ENCODE measurements around the gene UBL4A.
A peak's percentile ranks its signal among the peaks of the same experiment; 100 is the strongest.

The UBL4A gene

DNA sequence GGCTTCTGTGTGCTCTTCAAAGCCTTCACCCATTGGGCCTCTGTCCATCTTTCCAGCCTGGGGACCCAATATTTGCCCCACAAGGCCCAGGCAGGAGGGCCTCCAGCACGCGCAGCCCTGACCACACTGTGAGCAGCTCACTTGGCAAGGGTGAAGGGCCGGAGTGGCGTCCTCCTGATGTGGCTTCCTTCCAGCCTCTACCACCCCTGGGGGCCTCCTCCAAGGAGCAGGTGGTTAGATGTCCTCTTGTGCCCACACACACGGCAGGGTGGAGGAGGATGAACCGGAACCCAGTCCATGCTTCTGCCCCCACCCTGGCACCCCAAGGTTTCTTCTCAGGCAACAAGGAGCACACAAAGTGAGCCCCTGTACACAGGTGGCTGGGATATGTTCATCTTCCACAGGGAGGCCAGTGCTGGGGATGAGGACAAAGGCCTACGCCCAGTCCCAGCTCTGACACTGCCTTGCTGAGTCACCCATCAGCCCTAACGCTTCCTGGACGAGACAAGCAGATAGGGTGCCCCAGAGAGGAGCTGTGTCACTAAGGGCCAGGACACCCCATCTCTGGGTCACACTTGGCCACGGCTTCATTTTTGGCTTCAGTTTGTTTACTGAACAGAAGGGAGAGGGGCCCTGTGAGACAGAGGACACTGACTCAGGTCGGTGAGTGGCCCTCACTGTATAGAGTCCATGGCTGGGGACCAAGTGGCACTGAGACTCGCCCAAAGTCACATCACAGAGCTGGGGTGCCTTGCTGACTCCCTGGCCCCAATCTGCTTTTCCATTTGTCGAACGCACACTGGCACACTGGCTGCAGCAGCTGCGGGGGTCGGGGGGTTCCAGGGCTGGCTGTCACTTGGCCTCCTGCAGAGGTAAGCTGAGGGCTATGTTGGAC is 1.9 kb downstream of the UBL4A start:
- DNase-seq (ENCODE audit: insufficient read length, low spot score) = no peak
- FAIRE-seq = no peak

DNA sequence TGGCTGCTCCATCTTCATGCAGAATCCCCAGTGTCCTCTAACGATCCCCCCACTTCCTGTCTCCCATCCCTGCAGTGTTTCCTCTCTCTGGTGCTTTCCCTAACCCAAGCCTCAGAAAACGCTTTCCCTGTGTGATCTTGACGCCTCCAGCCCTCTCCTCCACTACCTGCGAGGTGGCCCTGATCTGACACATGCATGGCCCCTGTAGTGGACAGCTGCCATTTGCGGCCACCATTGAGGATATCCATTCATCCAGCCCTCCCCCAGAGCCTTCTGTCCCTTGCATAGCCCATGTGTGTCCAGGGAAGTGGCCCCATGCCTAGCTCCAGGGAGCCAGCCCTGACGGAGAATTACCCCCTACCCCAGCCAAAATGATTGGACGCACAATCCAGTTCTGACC is 3.1 kb downstream of the UBL4A start:
- no peak for FAIRE-seq

DNA sequence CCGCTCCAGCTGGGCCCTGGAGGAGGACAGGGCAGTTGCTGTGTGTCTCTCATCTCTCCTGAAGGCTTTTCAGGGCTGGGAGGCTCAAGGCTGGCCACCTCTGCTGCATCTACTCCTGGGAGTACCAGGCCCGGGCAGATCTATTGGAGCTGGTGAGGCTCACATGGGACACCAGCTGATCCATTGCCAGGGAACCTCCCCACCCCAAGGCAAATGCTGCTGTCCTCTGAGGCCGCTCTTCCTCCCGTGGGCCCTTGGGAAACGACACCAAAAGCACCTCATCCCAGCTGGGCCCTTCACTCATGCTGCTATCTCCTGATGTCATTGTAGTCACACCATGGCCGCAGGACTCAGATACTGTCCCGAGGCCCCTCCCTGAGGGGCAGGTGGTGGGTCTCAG is 3.6 kb downstream of the UBL4A start:
- FAIRE-seq (no peak), DNase-seq (ENCODE audit: insufficient read length, low spot score) (no peak)

More for the DNA sequence above, 3.1 kb downstream of the UBL4A start:
- no peak for DNase-seq (ENCODE audit: insufficient read length, low spot score)

DNA sequence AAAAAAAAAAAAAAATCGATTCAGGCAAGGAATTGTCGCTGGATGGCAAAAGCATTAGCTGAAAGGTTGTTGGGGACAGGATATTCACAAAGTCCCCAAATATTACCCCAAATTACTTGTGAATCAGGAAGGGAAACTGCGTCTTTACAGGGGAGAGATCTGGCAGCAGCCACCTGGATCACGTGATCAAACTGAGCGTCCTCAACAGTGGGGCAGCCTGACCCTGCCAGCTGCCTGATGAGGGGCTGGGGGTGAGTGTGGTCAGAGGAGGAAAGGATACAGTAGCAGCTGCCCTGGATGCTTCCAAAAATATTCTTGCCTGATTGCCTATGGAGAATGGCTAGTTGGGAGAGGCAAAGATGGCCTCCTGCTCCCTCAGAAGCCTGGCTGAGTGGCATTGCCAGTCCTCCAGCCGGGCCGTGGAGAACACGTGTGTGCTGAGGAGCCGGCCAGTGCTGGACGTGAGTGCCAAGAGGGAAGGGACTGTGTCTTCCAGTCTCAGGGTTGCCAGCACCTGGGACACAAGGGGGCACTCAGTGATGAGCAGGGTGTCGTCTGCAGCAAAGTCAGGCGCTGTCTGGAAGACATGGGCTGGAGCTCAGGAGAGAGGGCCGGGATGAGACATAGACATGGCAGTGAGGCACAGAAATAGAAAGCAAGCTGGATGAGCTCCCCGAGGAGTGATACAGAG is 4.4 kb downstream of the UBL4A start:
- no peak for FAIRE-seq

DNA sequence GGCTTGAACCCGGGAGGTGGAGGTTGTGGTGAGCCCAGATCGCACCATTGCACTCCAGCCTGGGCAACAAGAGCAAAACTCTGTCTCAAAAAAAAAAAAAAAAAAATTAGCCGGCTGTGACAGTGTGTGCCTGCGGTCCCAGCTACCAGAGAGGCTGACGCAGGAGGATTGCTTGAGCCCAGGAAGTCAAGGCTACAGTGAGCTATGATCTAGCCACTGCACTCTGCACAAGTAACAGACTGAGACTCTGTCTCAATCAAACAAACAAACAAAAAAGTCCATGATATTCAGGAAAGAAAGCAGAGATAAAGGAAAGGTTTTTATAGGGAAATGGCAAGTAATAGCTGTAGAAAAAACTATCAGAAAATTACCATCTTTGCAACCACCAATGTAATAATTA is 5.2 kb downstream of the UBL4A start:
- DNase-seq (ENCODE audit: insufficient read length, low spot score) = no peak
- no peak for FAIRE-seq

More for the DNA sequence above, 4.4 kb downstream of the UBL4A start:
- no peak for DNase-seq (ENCODE audit: insufficient read length, low spot score)

DNA sequence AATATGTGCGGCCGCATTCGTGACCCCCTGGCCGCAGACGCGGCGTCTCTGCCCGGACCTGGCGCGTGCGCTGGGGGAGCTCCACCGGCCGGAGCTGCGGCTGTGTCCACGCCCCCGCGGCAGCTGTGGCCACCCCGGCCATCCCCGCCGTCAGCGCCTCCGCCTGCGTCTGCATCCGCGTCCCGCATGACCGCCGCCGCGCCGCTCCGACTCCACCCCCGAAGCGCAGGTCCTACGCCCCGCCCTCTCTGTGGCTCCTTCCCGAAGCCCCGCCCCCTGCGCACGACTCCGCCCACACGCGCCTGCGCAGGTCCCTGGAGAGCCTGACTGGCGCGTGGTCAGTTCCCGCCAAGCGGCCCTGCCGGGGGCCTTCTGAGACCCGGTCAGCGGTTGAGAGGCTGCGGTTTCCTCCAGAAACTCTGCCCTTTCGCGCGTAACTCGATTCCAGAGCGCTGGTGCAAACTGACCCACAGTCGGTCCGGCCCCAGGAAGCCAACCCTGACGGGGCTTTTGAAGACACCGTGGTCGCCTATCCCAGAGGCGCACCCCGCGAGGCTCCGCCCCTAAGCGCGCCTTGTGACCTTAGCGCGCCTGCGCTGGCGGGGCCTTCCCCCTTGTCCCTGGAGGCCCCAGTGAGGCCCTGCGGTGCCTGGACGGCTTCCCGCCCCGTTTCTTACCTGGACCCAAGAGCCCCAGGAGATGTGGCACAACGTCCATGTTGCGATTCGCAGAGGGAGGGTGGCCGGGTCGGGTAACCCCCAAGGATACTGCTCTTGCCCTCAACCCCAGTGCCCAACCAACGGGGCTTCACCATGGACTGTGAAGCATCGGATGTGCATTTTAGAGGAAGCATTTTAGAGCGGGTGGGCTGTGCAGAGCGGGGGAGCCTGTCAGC is 7.4 kb downstream of the UBL4A start, which contains the start of gene LAGE3:
LAGE3 (minus strand) TSS at position 554 of the 895 bp plus-strand sequence; CDS start at position 188, 366 bp downstream.
- FAIRE-seq = peak; percentile 23
- peak; percentile 65 for DNase-seq (ENCODE audit: insufficient read length, low spot score)

DNA sequence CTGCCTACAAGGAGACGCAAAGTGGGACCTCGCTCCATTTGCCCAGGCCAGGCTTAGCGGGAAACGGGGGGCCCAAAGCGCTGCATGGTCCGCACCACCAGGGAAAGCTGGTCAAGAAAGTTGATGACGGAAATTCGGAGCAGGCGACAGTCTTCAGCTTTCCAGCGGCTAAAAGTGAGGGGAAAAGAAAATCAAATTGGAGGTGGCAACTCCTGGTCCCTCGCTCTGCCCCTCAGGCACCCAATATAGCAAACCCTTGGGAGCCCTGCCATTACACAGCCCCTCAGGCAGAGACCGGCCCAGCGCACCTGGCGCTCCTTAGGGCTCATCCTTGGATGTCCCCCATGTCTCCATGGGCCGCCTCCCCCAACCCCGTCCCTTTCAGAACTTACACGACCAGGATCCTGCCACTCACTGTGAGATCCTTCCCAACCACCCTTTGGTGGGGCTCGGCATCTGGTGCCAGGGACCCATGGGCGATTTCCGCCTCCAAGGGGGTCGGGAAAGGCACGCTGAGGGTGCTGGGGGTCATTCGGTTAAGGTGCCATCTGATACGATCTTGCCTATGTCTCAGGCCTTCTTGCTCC is 8.4 kb downstream of the UBL4A start:
- no peak for FAIRE-seq

DNA sequence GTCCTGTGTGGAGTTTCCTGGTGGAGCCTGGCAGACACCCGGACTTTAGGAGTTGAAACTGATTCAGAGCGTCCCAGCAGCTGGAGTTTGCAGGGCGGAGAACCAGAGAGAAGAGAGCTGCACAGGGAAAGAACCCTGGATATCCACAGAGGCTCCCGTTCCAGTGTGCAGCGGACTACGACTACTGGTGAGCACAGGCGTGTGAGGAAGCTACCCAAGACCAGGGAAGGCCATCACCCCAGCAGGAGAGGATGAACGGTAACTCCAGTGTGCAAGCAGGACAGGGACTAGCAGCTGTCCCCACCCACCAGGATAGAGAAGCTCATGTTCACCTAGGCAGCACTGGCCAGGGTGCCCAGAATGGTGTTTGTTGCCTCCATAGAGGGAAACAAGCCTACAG is 9.6 kb downstream of the UBL4A start:
- DNase-seq (ENCODE audit: insufficient read length, low spot score) = no peak
- no peak for FAIRE-seq

More for the DNA sequence above, 8.4 kb downstream of the UBL4A start:
- DNase-seq (ENCODE audit: insufficient read length, low spot score) = no peak

DNA sequence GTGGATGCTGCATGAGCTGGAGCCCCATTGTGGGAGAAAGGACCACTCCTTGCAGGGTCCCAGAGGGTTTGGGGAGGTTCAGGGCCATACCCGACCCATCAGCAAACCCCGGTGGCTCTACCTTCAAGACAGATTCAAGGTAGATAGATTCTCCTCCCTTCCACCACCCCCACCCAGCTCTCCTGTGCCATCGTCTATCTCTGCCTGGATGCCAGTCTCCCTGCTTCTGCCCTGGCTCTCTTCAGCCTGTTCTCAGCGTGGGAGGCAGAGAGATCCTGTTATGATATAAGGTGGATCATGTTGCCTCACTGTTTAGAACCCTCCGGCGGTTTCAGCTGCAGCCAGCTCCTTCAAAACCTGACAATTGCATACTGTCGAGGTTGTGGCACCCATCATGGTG is 12.7 kb downstream of the UBL4A start:
- no peak for DNase-seq (ENCODE audit: insufficient read length, low spot score)
- FAIRE-seq = no peak

DNA sequence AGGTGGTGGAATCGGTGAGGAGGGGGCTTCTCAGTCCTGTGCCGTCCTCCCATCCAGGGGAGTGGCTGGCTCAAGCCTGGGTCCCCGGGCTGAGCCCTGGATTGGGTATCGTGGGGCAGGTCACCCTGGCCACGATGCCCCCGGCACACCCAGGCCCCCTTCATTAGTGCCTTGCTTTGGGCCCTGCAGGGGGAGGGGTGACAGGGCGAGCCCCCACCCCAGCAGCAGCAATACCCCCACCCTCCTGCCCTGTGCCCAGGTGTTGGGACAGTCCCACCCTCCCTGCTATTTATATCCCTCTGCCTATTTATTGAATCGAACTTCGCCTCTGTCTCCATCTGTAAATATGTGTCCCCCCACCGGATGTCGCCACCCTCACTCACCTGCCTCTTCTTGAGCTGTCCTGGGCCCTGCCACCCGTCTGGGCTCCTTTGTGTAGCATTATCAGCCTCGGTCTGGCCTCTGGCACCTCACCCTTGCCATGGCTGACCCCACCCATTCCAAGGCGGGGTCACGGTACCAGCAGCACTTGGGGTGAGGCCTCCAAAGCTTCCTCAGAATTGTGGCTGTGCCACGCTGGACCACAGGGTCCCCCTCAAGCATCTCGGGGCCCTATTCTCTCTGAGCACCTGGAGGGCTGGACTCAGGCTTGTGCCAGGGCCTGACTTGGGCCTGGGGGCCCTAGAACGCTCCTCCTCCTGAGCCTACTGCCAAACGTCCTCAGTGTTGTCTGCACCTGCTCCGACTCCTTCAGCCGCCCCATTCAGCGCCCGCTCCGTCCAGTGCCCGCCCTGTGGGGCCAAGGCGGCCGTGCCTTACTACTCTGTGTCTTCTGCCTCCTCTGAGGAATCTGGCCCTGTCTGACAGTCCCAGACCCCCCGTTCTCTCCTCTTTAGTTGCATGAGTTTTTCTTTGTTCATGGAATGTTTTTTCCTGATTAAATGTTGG is 13.5 kb downstream of the UBL4A start:
- FAIRE-seq (no peak), DNase-seq (ENCODE audit: insufficient read length, low spot score) (no peak)

DNA sequence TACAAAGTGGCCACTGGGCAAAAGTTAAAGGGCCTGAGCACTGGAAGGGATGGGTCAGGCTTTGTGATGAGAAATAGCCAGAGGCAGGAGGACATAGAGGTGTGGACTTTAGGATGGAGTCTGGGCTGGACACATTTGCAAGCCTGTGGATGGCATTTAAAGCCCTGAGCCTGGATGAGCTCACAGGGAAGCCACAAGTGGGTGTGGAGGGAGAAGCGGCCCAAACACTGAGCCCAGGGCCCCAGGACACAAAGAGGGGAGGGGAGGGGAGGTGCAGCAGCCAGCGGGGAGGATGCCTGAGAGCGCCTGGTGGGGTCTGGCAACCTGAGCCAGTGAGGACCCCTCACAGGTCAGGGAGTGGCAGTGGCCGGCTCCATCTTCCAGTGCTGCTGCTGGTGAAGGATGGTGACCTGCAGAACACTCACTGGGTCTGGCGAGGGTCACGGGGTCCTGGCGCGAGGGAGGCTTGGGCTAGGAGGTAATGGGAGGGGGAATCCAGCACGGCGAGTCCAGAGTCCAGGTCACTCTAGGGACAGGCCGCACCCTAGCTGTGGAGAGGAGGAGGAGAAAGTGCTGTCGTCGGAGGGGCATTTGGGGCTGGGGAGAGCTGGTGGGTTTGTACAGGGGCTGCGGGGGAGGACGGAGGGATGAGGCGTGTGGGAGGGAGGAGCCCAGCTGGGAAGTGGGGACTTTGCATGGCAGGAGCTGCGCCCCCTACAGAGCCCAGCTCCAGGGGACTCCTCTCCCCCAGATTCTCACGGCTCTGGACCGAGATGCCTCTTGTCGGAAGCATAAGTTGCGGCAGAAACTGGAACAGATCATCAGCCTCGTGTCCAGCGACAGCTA is 14.4 kb downstream of the UBL4A start:
- FAIRE-seq = no peak
- DNase-seq (ENCODE audit: insufficient read length, low spot score) = no peak

DNA sequence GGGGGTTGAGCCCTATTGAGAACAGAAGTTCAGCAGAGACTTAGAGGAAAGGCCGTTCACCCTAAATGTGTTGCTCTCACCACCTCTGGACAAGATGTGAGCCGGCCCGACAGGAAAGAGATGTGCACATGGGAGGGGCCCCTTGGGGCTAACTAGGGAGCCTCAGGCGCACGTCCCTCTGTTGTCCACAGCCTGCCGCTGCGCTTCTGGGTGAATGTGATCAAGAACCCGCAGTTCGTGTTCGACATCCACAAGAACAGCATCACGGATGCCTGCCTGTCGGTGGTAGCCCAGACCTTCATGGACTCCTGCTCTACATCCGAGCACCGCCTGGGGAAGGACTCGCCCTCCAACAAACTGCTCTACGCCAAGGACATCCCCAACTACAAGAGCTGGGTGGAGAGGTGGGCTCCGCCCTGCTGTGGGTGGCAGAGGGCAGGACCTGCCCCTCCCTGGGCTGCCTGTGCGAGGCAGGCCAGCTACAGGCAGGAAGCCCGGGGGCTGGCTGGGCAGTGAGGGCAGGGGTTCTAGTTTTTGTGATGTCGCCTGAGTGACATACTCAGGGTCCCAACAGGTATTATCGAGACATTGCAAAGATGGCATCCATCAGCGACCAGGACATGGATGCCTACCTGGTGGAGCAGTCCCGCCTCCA is 15.4 kb downstream of the UBL4A start:
- DNase-seq (ENCODE audit: insufficient read length, low spot score) = no peak
- no peak for FAIRE-seq

DNA sequence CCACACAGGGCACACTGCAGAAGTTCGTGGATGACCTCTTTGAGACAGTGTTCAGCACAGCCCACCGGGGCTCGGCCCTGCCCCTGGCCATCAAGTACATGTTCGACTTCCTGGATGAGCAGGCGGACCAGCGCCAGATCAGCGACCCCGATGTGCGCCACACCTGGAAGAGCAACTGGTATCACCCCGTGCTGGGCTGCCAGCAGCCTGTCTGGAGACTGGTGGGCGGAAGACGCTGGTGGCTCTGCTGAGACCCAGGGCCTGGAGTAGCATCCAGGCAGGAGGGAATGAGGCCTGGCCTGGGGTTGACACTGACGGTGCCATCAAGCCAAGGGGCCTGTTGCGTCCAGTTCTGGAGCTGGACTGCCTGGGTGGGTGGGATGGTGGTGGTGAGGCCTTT is 16.0 kb downstream of the UBL4A start:
- no peak for FAIRE-seq

DNA sequence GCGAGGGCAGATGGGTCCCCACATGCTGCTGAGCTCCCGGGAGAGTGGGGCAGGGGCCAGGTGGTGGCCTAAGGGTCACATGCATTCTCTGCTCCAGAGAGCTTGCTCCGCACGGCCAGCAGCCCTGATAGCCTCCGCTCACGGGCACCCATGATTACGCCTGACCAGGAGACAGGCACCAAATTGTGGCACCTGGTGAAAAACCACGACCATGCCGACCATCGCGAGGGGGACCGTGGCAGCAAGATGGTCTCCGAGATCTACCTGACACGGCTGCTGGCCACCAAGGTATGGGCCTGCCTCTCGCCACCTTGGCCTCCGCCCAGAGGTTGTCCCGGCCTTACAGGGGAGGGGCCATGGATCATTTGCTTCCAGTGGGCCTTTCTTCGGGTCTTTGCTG is 16.5 kb downstream of the UBL4A start:
- DNase-seq (ENCODE audit: insufficient read length, low spot score) (no peak), FAIRE-seq (no peak)

More for the DNA sequence above, 16.0 kb downstream of the UBL4A start:
- DNase-seq (ENCODE audit: insufficient read length, low spot score) = no peak

DNA sequence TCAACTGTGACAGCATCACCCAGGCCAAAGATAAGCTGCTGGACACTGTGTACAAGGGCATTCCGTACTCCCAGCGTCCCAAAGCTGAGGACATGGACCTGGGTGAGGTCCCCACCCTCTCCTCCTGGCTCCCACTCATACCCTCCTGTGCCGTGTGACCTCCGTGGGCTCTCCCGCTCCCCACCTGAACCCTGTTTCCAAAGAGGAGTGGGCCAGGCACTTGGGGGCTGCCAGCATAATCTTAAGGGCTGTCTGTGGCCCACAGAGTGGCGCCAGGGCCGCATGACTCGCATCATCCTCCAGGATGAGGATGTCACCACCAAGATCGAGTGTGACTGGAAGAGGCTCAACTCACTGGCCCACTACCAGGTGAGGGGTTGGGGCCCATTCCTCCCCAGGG is 17.3 kb downstream of the UBL4A start:
- DNase-seq (ENCODE audit: insufficient read length, low spot score) (no peak), FAIRE-seq (no peak)

DNA sequence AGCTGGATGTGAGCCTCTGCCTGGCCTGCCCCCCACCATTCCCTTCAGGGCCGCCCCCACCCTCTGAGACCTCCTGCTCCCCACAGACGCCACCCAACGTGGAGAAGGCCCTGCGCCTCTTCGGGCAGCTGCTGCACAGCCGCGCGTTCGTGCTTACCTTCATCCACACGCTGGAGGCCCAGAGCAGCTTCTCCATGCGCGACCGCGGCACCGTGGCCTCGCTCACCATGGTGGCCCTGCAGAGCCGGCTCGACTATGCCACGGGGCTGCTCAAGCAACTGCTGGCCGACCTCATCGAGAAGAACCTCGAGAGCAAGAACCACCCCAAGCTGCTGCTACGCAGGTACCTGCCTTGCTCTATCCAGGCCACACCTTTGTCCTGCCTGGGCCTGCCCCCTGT is 18.2 kb downstream of the UBL4A start:
- FAIRE-seq (no peak), DNase-seq (ENCODE audit: insufficient read length, low spot score) (no peak)

DNA sequence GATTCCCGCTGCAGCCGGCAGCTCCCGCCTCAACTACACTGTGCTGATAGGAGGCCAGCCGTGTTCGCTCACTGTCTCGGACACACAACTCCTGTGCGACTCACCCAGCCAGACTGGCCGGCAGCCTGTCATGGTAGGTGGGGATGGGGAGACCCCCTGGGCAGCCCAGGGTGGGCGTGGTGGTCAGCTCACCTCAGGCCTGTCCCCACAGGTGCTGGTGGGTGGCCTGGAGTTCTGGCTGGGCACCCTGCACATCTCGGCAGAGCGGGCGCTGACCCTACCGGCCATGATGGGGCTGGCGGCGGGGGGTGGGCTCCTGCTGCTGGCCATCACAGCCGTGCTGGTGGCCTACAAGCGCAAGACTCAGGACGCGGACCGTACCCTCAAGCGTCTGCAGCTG is 18.9 kb downstream of the UBL4A start:
- DNase-seq (ENCODE audit: insufficient read length, low spot score) = no peak
- no peak for FAIRE-seq

DNA sequence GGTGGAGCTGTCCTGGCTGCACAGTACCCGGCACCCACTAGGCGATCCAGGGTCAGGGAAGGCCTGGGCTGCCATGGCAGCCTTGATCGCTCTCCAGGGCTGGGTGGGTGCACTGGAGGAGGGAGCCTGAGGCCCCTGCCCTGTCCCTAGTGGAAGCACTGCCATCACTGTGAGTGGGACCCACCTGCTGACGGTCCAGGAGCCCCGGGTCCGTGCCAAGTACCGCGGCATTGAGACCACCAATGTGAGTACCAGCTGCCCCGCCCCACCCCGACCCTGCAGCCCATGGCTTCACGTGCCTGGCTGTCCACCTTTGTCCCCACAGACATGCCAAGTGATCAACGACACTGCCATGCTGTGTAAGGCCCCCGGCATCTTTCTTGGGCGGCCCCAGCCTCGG is 19.5 kb downstream of the UBL4A start:
- FAIRE-seq = no peak
- no peak for DNase-seq (ENCODE audit: insufficient read length, low spot score)
